ENCODE data around the gene ADAMTS9.

ADAMTS9 gene

DNA sequence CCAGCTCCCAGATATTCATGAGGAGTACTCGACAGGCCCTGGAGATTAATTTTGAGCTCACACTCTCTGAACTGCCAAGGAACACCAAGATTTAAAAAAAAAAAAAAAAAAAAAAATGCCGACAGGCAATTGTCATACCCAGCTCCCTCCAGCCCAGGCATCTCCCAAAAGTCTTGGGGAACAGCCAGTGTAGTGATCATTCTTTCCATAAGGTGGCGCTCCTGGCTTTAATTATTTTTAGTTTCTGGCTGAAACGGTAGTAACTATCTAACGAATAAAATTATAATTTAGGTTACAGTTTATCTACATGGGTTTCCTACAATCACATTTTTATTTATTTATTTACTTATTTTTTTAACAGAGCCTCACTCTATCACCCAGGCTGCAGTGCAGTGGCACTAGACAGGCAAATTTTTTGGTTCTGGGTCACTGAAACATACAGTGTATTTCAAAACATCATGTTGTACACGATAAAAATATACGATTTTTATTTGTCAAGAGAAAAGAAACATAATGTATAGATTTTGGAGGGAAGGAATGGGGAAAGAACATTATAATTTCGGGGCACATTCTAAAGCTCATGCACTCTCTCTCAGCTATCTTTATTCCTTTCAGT, 157.3 kb downstream of the ADAMTS9 start:
- no peak overlapping the region for H3K27ac ChIP-seq (ENCODE audit: low read depth, low read length)

GRCh38 chr3:64523324-64523723, 164.5 kb downstream of the ADAMTS9 start:
- Histone ChIP-seq H3K9me3 (ENCODE audit: low read length) (no peaks in the 10 kb centered on the region), H3K9ac (ENCODE audit: low read length) (no peak overlapping the region), H3K27me3 (ENCODE audit: control insufficient read depth in 1 of 2, insufficient read depth in 2 of 2, low read length in 2 of 2) (no peaks in the 10 kb centered on the region), H3K4me3 (ENCODE audit: low read depth in 1 of 2, low read length in 2 of 2) (no peak overlapping the region), H3K4me1 (ENCODE audit: insufficient read depth, low read length) (no peaks in the 10 kb centered on the region), H3K27ac (ENCODE audit: low read depth, low read length) (no peak overlapping the region), H3K36me3 (ENCODE audit: insufficient read depth, low read length) (peaks cover 4% of the 10 kb centered on the region)

More for the DNA sequence above, 157.3 kb downstream of the ADAMTS9 start:
- H3K4me1 ChIP-seq (ENCODE audit: insufficient read depth, low read length), result peaks cover 9% of the 10 kb centered on the region
- no peaks in the 10 kb centered on the region for H3K9me3 ChIP-seq (ENCODE audit: low read length)
- no peak overlapping the region for H3K4me3 ChIP-seq (ENCODE audit: low read depth in 1 of 2, low read length in 2 of 2)
- no peak overlapping the region for H3K9ac ChIP-seq (ENCODE audit: low read length)
- H3K36me3 ChIP-seq (ENCODE audit: insufficient read depth, low read length), result no peaks in the 10 kb centered on the region
- no peaks in the 10 kb centered on the region for H3K27me3 ChIP-seq (ENCODE audit: control insufficient read depth in 1 of 2, insufficient read depth in 2 of 2, low read length in 2 of 2)

- Histone ChIP-seq H3K4me3 (ENCODE audit: low read depth in 1 of 2, low read length in 2 of 2) (no peak overlapping the region), H3K27ac (ENCODE audit: low read depth, low read length) (no peak overlapping the region), H3K9me3 (ENCODE audit: low read length) (no peaks in the 10 kb centered on the region), H3K9ac (ENCODE audit: low read length) (no peak overlapping the region), H3K27me3 (ENCODE audit: control insufficient read depth in 1 of 2, insufficient read depth in 2 of 2, low read length in 2 of 2) (no peaks in the 10 kb centered on the region), H3K4me1 (ENCODE audit: insufficient read depth, low read length) (no peaks in the 10 kb centered on the region), H3K36me3 (ENCODE audit: insufficient read depth, low read length) (peaks cover 11% of the 10 kb centered on the region)
These were observed 167.5 kb downstream of the ADAMTS9 start for GRCh38 chr3:64520334-64520733.

DNA sequence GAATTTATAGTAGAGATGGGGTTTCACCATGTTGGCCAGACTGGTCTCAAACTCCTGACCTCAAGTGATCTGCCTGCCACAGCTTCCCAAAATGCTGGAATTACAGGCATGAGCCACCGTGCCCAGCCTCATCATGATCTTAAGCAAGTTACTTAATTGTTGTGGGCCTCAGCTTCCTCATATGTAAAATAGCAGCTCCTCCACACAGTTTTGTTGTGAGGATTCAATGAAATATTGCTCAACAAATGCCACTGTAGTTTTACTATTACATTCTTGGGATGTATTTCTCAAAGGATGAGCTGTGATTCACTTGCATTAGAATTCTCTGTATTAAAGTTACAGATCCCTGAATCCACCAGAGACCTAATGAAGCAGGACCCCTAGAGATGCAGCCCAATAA, 168.8 kb downstream of the ADAMTS9 start:
- Histone ChIP-seq H3K9me3 (ENCODE audit: low read length) (no peaks in the 10 kb centered on the region), H3K9ac (ENCODE audit: low read length) (no peak overlapping the region), H3K4me1 (ENCODE audit: insufficient read depth, low read length) (no peaks in the 10 kb centered on the region), H3K36me3 (ENCODE audit: insufficient read depth, low read length) (peaks cover 15% of the 10 kb centered on the region), H3K27me3 (ENCODE audit: control insufficient read depth in 1 of 2, insufficient read depth in 2 of 2, low read length in 2 of 2) (no peaks in the 10 kb centered on the region), H3K4me3 (ENCODE audit: low read depth in 1 of 2, low read length in 2 of 2) (no peak overlapping the region), H3K27ac (ENCODE audit: low read depth, low read length) (no peak overlapping the region)

- Histone ChIP-seq H3K9ac (ENCODE audit: low read length) (no peak overlapping the region), H3K27ac (ENCODE audit: low read depth, low read length) (no peak overlapping the region), H3K36me3 (ENCODE audit: insufficient read depth, low read length) (peaks cover 15% of the 10 kb centered on the region), H3K9me3 (ENCODE audit: low read length) (no peaks in the 10 kb centered on the region), H3K27me3 (ENCODE audit: control insufficient read depth in 1 of 2, insufficient read depth in 2 of 2, low read length in 2 of 2) (no peaks in the 10 kb centered on the region), H3K4me3 (ENCODE audit: low read depth in 1 of 2, low read length in 2 of 2) (no peak overlapping the region), H3K4me1 (ENCODE audit: insufficient read depth, low read length) (no peaks in the 10 kb centered on the region)
These were observed 169.3 kb downstream of the ADAMTS9 start for GRCh38 chr3:64518496-64518895.

GRCh38 chr3:64514889-64515288, 172.9 kb downstream of the ADAMTS9 start:
- no peaks in the 10 kb centered on the region for H3K9me3 ChIP-seq (ENCODE audit: low read length)
- peaks cover 11% of the 10 kb centered on the region for H3K36me3 ChIP-seq (ENCODE audit: insufficient read depth, low read length)
- H3K27me3 ChIP-seq (ENCODE audit: control insufficient read depth in 1 of 2, insufficient read depth in 2 of 2, low read length in 2 of 2), result no peaks in the 10 kb centered on the region
- H3K4me1 ChIP-seq (ENCODE audit: insufficient read depth, low read length), result no peaks in the 10 kb centered on the region
- no peak overlapping the region for H3K9ac ChIP-seq (ENCODE audit: low read length)
- H3K4me3 ChIP-seq (ENCODE audit: low read depth in 1 of 2, low read length in 2 of 2), result no peak overlapping the region
- no peak overlapping the region for H3K27ac ChIP-seq (ENCODE audit: low read depth, low read length)

- no peak overlapping the region for H3K9ac ChIP-seq (ENCODE audit: low read length)
- no peaks in the 10 kb centered on the region for H3K9me3 ChIP-seq (ENCODE audit: low read length)
- no peaks in the 10 kb centered on the region for H3K36me3 ChIP-seq (ENCODE audit: insufficient read depth, low read length)
- no peak overlapping the region for H3K27ac ChIP-seq (ENCODE audit: low read depth, low read length)
- H3K27me3 ChIP-seq (ENCODE audit: control insufficient read depth in 1 of 2, insufficient read depth in 2 of 2, low read length in 2 of 2), result no peaks in the 10 kb centered on the region
- H3K4me3 ChIP-seq (ENCODE audit: low read depth in 1 of 2, low read length in 2 of 2), result no peak overlapping the region
- no peaks in the 10 kb centered on the region for H3K4me1 ChIP-seq (ENCODE audit: insufficient read depth, low read length)
These were observed 178.6 kb downstream of the ADAMTS9 start for GRCh38 chr3:64509206-64509605.

DNA sequence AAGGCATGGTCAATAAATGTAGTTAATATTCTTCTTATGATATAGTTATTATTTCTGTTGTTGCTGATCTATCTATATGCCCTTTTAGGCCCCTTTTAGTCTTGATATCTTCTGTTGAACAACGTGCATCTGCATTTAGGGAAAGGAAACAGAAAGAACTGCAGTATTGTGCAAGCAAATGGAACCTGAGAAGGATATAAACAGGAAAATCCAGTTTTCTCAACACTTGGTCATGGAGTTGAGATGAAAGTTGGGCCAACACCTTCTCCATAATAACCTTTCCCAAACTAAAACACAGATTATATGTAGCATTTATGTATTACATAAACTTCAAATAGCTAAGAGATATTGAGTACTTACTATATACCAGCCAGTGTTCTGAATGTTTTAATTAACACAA, 179.7 kb downstream of the ADAMTS9 start:
- no peaks in the 10 kb centered on the region for H3K27me3 ChIP-seq (ENCODE audit: control insufficient read depth in 1 of 2, insufficient read depth in 2 of 2, low read length in 2 of 2)
- H3K4me3 ChIP-seq (ENCODE audit: low read depth in 1 of 2, low read length in 2 of 2), result no peak overlapping the region
- H3K9ac ChIP-seq (ENCODE audit: low read length), result no peak overlapping the region
- H3K4me1 ChIP-seq (ENCODE audit: insufficient read depth, low read length), result no peaks in the 10 kb centered on the region
- no peak overlapping the region for H3K27ac ChIP-seq (ENCODE audit: low read depth, low read length)
- H3K36me3 ChIP-seq (ENCODE audit: insufficient read depth, low read length), result no peaks in the 10 kb centered on the region
- no peaks in the 10 kb centered on the region for H3K9me3 ChIP-seq (ENCODE audit: low read length)

GRCh38 chr3:64506255-64506654, 181.5 kb downstream of the ADAMTS9 start:
- no peaks in the 10 kb centered on the region for H3K4me1 ChIP-seq (ENCODE audit: insufficient read depth, low read length)
- no peaks in the 10 kb centered on the region for H3K36me3 ChIP-seq (ENCODE audit: insufficient read depth, low read length)
- H3K4me3 ChIP-seq (ENCODE audit: low read depth in 1 of 2, low read length in 2 of 2), result no peak overlapping the region
- no peak overlapping the region for H3K27ac ChIP-seq (ENCODE audit: low read depth, low read length)
- H3K27me3 ChIP-seq (ENCODE audit: control insufficient read depth in 1 of 2, insufficient read depth in 2 of 2, low read length in 2 of 2), result no peaks in the 10 kb centered on the region
- H3K9ac ChIP-seq (ENCODE audit: low read length), result no peak overlapping the region
- H3K9me3 ChIP-seq (ENCODE audit: low read length), result no peaks in the 10 kb centered on the region

- Histone ChIP-seq H3K36me3 (ENCODE audit: insufficient read depth, low read length) (no peaks in the 10 kb centered on the region), H3K27ac (ENCODE audit: low read depth, low read length) (no peak overlapping the region), H3K27me3 (ENCODE audit: control insufficient read depth in 1 of 2, insufficient read depth in 2 of 2, low read length in 2 of 2) (no peaks in the 10 kb centered on the region), H3K4me3 (ENCODE audit: low read depth in 1 of 2, low read length in 2 of 2) (no peak overlapping the region), H3K9me3 (ENCODE audit: low read length) (no peaks in the 10 kb centered on the region), H3K4me1 (ENCODE audit: insufficient read depth, low read length) (no peaks in the 10 kb centered on the region), H3K9ac (ENCODE audit: low read length) (no peak overlapping the region)
These were observed 182.4 kb downstream of the ADAMTS9 start for GRCh38 chr3:64505419-64505818.

DNA sequence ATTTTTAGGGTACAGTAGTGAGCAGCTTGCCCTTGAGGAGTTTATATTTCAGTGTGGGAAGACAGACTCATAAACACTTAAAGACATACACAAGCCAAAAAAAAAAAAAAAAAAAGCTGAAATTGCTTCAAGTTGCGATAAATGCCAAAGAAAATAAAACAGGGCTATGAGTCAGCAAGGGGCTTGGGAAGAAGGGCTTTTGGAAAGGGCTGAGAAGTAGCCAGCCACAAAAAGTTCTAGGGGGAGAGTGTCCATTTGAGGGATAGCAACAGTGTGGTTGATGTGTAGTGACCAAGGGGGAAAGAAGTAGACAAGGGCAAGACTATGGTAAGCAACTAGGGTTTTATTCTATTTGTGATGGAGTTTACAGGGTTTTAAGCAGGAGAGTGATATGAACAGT, 185.5 kb downstream of the ADAMTS9 start:
- H3K27me3 ChIP-seq (ENCODE audit: control insufficient read depth in 1 of 2, insufficient read depth in 2 of 2, low read length in 2 of 2), result no peaks in the 10 kb centered on the region
- no peaks in the 10 kb centered on the region for H3K36me3 ChIP-seq (ENCODE audit: insufficient read depth, low read length)
- no peaks in the 10 kb centered on the region for H3K4me1 ChIP-seq (ENCODE audit: insufficient read depth, low read length)
- H3K27ac ChIP-seq (ENCODE audit: low read depth, low read length), result no peak overlapping the region
- H3K9ac ChIP-seq (ENCODE audit: low read length), result no peak overlapping the region
- H3K9me3 ChIP-seq (ENCODE audit: low read length), result no peaks in the 10 kb centered on the region
- no peak overlapping the region for H3K4me3 ChIP-seq (ENCODE audit: low read depth in 1 of 2, low read length in 2 of 2)

DNA sequence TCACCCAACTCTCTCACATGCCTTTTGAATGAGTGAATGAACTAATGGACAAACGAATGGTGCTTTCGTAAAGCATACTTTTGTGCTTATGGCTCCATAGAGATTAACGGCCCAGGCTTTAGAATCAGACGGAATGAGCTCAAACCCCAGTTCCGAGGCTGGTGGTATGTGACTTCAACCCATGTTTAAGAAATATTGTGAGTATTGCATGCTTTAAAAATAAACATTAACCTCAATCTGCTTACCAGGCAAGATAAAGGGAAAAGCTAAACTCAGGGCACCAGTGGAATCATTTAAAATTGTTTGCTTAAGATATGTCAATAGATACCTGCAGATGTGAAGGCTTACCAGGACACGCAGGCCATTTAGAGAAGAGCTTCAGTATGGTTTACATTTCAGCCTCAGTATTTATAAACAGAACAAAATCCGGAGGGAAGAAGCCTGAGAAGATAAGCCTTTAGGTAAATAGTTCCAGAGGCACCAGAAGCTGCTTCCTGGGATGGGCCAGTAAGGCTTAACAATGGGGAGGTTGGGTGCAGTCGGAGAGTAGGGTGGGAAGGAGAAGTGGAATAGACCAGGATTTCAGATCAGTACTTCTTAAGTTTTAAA, 186.4 kb downstream of the ADAMTS9 start:
- Histone ChIP-seq H3K9me3 (ENCODE audit: low read length) (no peaks in the 10 kb centered on the region), H3K4me1 (ENCODE audit: insufficient read depth, low read length) (no peaks in the 10 kb centered on the region), H3K27me3 (ENCODE audit: control insufficient read depth in 1 of 2, insufficient read depth in 2 of 2, low read length in 2 of 2) (no peaks in the 10 kb centered on the region), H3K27ac (ENCODE audit: low read depth, low read length) (no peak overlapping the region), H3K36me3 (ENCODE audit: insufficient read depth, low read length) (no peaks in the 10 kb centered on the region), H3K4me3 (ENCODE audit: low read depth in 1 of 2, low read length in 2 of 2) (no peak overlapping the region), H3K9ac (ENCODE audit: low read length) (no peak overlapping the region)

Measured in muscle layer of colon (tissue), 2 donors.